Measurements from ENCODE around the gene SPRN.

The SPRN gene

DNA sequence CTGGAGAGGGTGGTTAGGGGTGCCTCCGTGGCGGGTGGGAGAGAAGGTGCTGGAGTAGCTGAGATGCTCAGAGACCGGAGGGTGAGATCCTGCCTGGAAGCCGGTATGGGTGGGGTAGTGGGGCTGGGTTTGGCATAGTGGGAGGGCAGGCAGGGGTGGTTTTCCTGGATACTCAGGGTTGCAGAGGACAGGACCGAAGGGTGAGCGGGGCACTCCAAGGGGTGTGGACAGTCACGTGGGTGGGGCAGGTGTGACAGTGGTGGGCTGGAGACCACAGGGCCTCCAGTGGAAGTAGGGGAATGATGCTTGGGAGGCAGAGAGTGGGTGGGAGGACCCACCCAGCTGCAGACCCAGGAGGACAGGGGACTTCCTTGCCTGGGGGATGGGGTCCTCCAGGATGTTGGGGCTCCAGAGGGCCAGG, 31.2 kb upstream of the SPRN start:
- Histone ChIP-seq H3K36me3 (ENCODE audit: control insufficient read depth in 2 of 2, insufficient read depth in 2 of 2, low read length in 2 of 2) (no peaks in the 10 kb centered on the region), H3K4me1 (ENCODE audit: control insufficient read depth, insufficient read depth, low read length) (no peaks in the 10 kb centered on the region), H3K4me3 (ENCODE audit: low read length in 2 of 2) (no peak overlapping the region), H3K27ac (ENCODE audit: low read length) (no peak overlapping the region), H3K9ac (ENCODE audit: low read length in 2 of 2) (no peak overlapping the region), H3K9me3 (ENCODE audit: control insufficient read depth in 2 of 2, low read length in 2 of 2) (no peaks in the 10 kb centered on the region), H3K27me3 (ENCODE audit: control insufficient read depth in 1 of 2, insufficient read depth in 2 of 2, low read length in 2 of 2) (no peaks in the 10 kb centered on the region)

- Histone ChIP-seq H3K36me3 (ENCODE audit: control insufficient read depth in 2 of 2, insufficient read depth in 2 of 2, low read length in 2 of 2) (no peaks in the 10 kb centered on the region), H3K4me1 (ENCODE audit: control insufficient read depth, insufficient read depth, low read length) (no peaks in the 10 kb centered on the region), H3K27ac (ENCODE audit: low read length) (no peak overlapping the region), H3K4me3 (ENCODE audit: low read length in 2 of 2) (no peak overlapping the region), H3K9me3 (ENCODE audit: control insufficient read depth in 2 of 2, low read length in 2 of 2) (no peaks in the 10 kb centered on the region), H3K27me3 (ENCODE audit: control insufficient read depth in 1 of 2, insufficient read depth in 2 of 2, low read length in 2 of 2) (no peaks in the 10 kb centered on the region), H3K9ac (ENCODE audit: low read length in 2 of 2) (no peak overlapping the region)
Observed at GRCh38 chr10:133455196-133455595, 30.8 kb upstream of the SPRN start.

- no peaks in the 10 kb centered on the region for H3K27me3 ChIP-seq (ENCODE audit: control insufficient read depth in 1 of 2, insufficient read depth in 2 of 2, low read length in 2 of 2)
- no peaks in the 10 kb centered on the region for H3K36me3 ChIP-seq (ENCODE audit: control insufficient read depth in 2 of 2, insufficient read depth in 2 of 2, low read length in 2 of 2)
- no peak overlapping the region for H3K4me3 ChIP-seq (ENCODE audit: low read length in 2 of 2)
- H3K9me3 ChIP-seq (ENCODE audit: control insufficient read depth in 2 of 2, low read length in 2 of 2): no peaks in the 10 kb centered on the region
- H3K9ac ChIP-seq (ENCODE audit: low read length in 2 of 2): no peak overlapping the region
- no peaks in the 10 kb centered on the region for H3K4me1 ChIP-seq (ENCODE audit: control insufficient read depth, insufficient read depth, low read length)
- no peak overlapping the region for H3K27ac ChIP-seq (ENCODE audit: low read length)
Observed at GRCh38 chr10:133454204-133454893, 29.9 kb upstream of the SPRN start.

DNA sequence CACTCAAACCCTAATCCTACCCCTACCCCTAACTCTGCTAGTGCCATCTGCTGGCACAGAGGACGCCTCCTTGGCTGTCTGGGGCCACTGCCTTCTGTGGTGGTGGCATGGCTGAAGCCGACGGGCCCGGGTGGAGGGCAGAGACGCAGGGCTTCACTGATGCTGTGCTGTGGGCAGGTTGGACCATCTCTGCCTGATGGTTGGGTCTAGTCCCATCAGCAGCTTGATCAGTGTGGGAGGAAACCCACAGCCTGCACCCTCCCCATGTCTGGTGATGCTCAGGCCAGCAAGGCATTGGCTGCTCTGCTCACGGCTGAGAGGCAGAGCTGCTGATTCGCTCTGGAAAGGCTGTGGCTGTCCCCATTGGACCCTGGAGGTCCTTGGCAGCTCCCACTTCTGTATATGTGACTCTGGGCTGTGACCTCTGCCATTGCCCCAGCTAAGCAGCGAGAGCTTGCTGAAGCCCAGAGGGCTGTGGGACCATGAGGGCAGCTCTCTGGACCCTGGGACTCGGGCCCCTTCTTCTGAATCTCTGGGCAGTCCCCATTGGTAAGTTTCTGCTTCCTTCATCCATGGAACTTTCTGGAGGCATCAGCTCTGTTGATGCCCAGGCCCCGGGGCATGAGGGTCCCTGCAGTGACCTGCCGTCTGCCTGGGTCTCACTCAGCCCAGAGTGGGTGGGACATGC, 29.2 kb upstream of the SPRN start, which contains the start of gene SCART1:
SCART1 (plus strand) TSS at position 430 of the 688 bp plus-strand sequence; CDS start at position 483, 53 bp downstream.
- Histone ChIP-seq H3K36me3 (ENCODE audit: control insufficient read depth in 2 of 2, insufficient read depth in 2 of 2, low read length in 2 of 2) (no peaks in the 10 kb centered on the region), H3K27me3 (ENCODE audit: control insufficient read depth in 1 of 2, insufficient read depth in 2 of 2, low read length in 2 of 2) (no peaks in the 10 kb centered on the region), H3K9me3 (ENCODE audit: control insufficient read depth in 2 of 2, low read length in 2 of 2) (no peaks in the 10 kb centered on the region), H3K4me1 (ENCODE audit: control insufficient read depth, insufficient read depth, low read length) (no peaks in the 10 kb centered on the region), H3K9ac (ENCODE audit: low read length in 2 of 2) (no peak within 1 kb of the TSS), H3K4me3 (ENCODE audit: low read length in 2 of 2) (no peak within 1 kb of the TSS), H3K27ac (ENCODE audit: low read length) (no peak within 1 kb of the TSS)

- Histone ChIP-seq H3K27me3 (ENCODE audit: control insufficient read depth in 1 of 2, insufficient read depth in 2 of 2, low read length in 2 of 2) (no peaks in the 10 kb centered on the region), H3K36me3 (ENCODE audit: control insufficient read depth in 2 of 2, insufficient read depth in 2 of 2, low read length in 2 of 2) (no peaks in the 10 kb centered on the region), H3K9me3 (ENCODE audit: control insufficient read depth in 2 of 2, low read length in 2 of 2) (peaks cover 6 to 8% of the 10 kb centered on the region in 2 donors), H3K4me1 (ENCODE audit: control insufficient read depth, insufficient read depth, low read length) (no peaks in the 10 kb centered on the region), H3K9ac (ENCODE audit: low read length in 2 of 2) (no peak overlapping the region), H3K27ac (ENCODE audit: low read length) (no peak overlapping the region), H3K4me3 (ENCODE audit: low read length in 2 of 2) (no peak overlapping the region)
Observed at GRCh38 chr10:133452453-133452852, 28.0 kb upstream of the SPRN start.

- Histone ChIP-seq H3K4me1 (ENCODE audit: control insufficient read depth, insufficient read depth, low read length) (no peaks in the 10 kb centered on the region), H3K27ac (ENCODE audit: low read length) (no peak overlapping the region), H3K4me3 (ENCODE audit: low read length in 2 of 2) (no peak overlapping the region), H3K36me3 (ENCODE audit: control insufficient read depth in 2 of 2, insufficient read depth in 2 of 2, low read length in 2 of 2) (no peaks in the 10 kb centered on the region), H3K9ac (ENCODE audit: low read length in 2 of 2) (no peak overlapping the region), H3K27me3 (ENCODE audit: control insufficient read depth in 1 of 2, insufficient read depth in 2 of 2, low read length in 2 of 2) (no peaks in the 10 kb centered on the region), H3K9me3 (ENCODE audit: control insufficient read depth in 2 of 2, low read length in 2 of 2) (peaks cover 10 to 17% of the 10 kb centered on the region in 2 donors)
Observed at GRCh38 chr10:133451346-133451745, 26.9 kb upstream of the SPRN start.

DNA sequence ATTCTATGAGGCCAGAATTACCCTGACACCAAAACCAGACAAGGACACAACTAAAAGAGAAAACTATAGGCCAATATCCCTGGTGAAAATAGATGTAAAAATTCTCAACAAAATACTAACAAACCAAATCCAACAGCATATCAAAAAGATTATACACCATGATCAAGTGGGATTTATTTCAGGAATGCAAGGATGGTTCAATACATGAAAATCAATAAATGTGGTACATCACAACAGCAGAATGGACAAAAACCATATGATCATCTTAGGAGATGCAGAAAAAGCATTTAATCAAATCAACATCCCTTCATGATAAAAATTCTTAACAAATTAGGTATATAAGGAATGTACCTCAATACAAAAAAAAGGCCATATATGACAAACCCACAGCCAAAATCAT, 23.7 kb upstream of the SPRN start:
- H3K27me3 ChIP-seq (ENCODE audit: control insufficient read depth in 1 of 2, insufficient read depth in 2 of 2, low read length in 2 of 2): peaks cover 0 to 4% of the 10 kb centered on the region in 2 donors
- no peak overlapping the region for H3K4me3 ChIP-seq (ENCODE audit: low read length in 2 of 2)
- H3K9me3 ChIP-seq (ENCODE audit: control insufficient read depth in 2 of 2, low read length in 2 of 2): peaks cover 10 to 20% of the 10 kb centered on the region in 2 donors
- H3K36me3 ChIP-seq (ENCODE audit: control insufficient read depth in 2 of 2, insufficient read depth in 2 of 2, low read length in 2 of 2): peaks cover 0 to 2% of the 10 kb centered on the region in 2 donors
- H3K9ac ChIP-seq (ENCODE audit: low read length in 2 of 2): no peak overlapping the region
- H3K27ac ChIP-seq (ENCODE audit: low read length): no peak overlapping the region
- no peaks in the 10 kb centered on the region for H3K4me1 ChIP-seq (ENCODE audit: control insufficient read depth, insufficient read depth, low read length)

- Histone ChIP-seq H3K4me3 (ENCODE audit: low read length in 2 of 2) (no peak overlapping the region), H3K27me3 (ENCODE audit: control insufficient read depth in 1 of 2, insufficient read depth in 2 of 2, low read length in 2 of 2) (peaks cover 0 to 5% of the 10 kb centered on the region in 2 donors), H3K9me3 (ENCODE audit: control insufficient read depth in 2 of 2, low read length in 2 of 2) (peaks cover 10 to 20% of the 10 kb centered on the region in 2 donors), H3K9ac (ENCODE audit: low read length in 2 of 2) (no peak overlapping the region), H3K27ac (ENCODE audit: low read length) (no peak overlapping the region), H3K4me1 (ENCODE audit: control insufficient read depth, insufficient read depth, low read length) (no peaks in the 10 kb centered on the region), H3K36me3 (ENCODE audit: control insufficient read depth in 2 of 2, insufficient read depth in 2 of 2, low read length in 2 of 2) (peaks cover 0 to 4% of the 10 kb centered on the region in 2 donors)
Observed at GRCh38 chr10:133446979-133447378, 22.6 kb upstream of the SPRN start.

DNA sequence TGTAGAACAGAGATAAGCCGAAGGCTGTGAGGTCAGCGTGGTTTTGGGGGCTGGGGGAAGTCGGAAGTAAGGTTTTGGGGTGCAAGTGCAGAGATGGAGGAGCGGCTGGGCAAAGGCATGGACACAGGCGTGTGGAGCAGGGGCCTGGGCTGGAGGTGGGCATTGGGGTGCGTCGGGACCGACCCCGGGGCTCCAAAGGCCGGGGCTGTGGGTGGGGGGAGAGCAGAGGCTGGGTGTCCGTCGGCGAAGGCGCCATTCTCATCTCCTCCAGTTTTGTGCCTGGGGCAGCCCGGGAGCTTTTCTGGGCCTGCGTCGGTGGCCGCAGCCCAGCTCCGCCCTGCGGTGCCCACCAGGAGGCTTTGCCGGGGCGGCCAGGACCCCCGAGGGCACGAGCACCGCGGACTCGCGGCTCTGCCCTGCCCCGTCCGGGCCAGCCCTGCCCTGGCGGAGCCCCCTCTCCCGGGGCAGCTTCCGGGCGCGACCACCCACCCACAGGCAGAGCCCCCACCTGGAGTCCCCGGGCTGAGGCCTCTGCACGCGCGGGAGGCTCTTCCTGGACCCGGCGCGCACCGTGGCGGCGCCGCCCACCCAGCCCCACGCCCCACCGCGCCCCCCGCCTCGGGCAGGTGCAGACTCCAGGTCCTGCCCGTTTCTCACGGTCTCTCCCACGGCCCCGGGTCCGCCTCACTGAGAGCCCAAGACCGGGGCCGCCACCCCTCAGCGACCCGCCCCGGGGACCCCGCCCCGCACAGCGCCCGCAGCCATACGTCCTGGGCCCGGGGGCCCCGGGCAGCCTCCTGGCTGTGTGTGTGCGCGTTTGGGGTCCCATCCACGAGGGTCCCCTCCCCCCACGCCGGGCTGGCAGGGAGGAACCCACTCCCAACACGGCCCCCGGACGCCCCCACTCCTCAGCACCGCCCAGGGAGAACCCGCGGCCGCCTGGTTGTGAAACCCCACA, 21.6 kb upstream of the SPRN start:
- Histone ChIP-seq H3K9me3 (ENCODE audit: control insufficient read depth in 2 of 2, low read length in 2 of 2) (peaks cover 10 to 20% of the 10 kb centered on the region in 2 donors), H3K9ac (ENCODE audit: low read length in 2 of 2) (no peak overlapping the region), H3K36me3 (ENCODE audit: control insufficient read depth in 2 of 2, insufficient read depth in 2 of 2, low read length in 2 of 2) (peaks cover 0 to 4% of the 10 kb centered on the region in 2 donors), H3K27ac (ENCODE audit: low read length) (no peak overlapping the region), H3K4me1 (ENCODE audit: control insufficient read depth, insufficient read depth, low read length) (no peaks in the 10 kb centered on the region), H3K27me3 (ENCODE audit: control insufficient read depth in 1 of 2, insufficient read depth in 2 of 2, low read length in 2 of 2) (peaks cover 0 to 5% of the 10 kb centered on the region in 2 donors), H3K4me3 (ENCODE audit: low read length in 2 of 2) (no peak overlapping the region)

DNA sequence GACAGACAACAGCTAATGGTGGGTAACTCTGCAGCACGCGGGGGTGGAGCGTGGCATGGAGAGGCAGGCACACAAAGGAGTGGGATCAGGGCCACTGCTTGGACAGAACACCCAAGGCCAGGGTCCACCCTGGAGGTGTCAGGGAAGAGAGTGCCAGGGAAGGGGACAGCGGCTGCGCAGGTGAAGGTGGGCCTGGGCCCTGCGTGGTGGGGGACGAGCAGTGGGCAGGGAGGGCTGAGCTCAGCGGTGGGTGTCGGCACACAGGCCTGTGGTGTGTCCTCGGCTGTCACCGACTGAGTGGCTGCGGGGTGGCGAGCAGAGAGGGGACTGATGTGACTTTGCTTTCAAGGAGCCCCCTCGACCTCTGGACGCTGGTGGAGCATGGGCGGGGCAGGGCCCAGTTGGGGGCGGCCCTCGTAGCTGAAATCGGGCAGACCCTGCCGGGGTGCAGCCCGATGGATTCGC, 20.9 kb upstream of the SPRN start:
- peaks cover 0 to 5% of the 10 kb centered on the region in 2 donors for H3K27me3 ChIP-seq (ENCODE audit: control insufficient read depth in 1 of 2, insufficient read depth in 2 of 2, low read length in 2 of 2)
- H3K9ac ChIP-seq (ENCODE audit: low read length in 2 of 2): no peak overlapping the region

More for the DNA sequence above, 20.9 kb upstream of the SPRN start:
- Histone ChIP-seq H3K9me3 (ENCODE audit: control insufficient read depth in 2 of 2, low read length in 2 of 2) (peaks cover 10 to 20% of the 10 kb centered on the region in 2 donors), H3K36me3 (ENCODE audit: control insufficient read depth in 2 of 2, insufficient read depth in 2 of 2, low read length in 2 of 2) (peaks cover 0 to 4% of the 10 kb centered on the region in 2 donors), H3K4me1 (ENCODE audit: control insufficient read depth, insufficient read depth, low read length) (no peaks in the 10 kb centered on the region), H3K4me3 (ENCODE audit: low read length in 2 of 2) (no peak overlapping the region), H3K27ac (ENCODE audit: low read length) (no peak overlapping the region)
